ENCODE results near the gene MAPT.

DNA sequence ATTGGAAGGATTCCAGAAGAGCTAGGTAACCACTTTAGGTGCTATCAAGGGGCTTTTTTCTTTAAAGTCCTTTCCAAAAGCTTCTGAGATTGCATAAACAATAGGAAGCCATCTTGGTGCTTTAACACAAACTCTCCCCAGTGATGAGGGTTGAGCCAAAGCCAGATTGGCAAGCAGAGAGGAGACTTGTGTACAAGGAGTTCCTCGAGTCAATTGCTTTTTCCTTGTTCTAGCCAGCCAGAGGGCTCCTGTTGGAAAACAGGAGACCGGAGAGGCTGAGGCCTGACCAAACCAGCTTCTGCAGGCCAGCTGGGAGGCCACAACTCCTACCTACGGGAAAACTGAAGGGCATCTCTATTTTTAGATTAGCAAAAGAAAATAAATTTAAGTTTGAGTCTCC, 46.5 kb downstream of the MAPT start:
- TF ChIP-seq, protein P1, sequence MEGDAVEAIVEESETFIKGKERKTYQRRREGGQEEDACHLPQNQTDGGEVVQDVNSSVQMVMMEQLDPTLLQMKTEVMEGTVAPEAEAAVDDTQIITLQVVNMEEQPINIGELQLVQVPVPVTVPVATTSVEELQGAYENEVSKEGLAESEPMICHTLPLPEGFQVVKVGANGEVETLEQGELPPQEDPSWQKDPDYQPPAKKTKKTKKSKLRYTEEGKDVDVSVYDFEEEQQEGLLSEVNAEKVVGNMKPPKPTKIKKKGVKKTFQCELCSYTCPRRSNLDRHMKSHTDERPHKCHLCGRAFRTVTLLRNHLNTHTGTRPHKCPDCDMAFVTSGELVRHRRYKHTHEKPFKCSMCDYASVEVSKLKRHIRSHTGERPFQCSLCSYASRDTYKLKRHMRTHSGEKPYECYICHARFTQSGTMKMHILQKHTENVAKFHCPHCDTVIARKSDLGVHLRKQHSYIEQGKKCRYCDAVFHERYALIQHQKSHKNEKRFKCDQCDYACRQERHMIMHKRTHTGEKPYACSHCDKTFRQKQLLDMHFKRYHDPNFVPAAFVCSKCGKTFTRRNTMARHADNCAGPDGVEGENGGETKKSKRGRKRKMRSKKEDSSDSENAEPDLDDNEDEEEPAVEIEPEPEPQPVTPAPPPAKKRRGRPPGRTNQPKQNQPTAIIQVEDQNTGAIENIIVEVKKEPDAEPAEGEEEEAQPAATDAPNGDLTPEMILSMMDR (IDR thresholded peaks at IDR 0.05; ENCODE audit: poor library complexity) = no peak
- no peak for TF ChIP-seq EZH2 (IDR thresholded peaks at IDR 0.05; ENCODE audit: borderline replicate concordance)
